ENCODE measurements around the gene VMAC.

VMAC gene

GRCh38 chr19:5907241-5907640 lies 2.6 kb downstream of the VMAC start:
- no peak for DNase-seq

- no peak for DNase-seq
Measured at GRCh38 chr19:5908773-5909442, 4.2 kb downstream of the VMAC start.

GRCh38 chr19:5910638-5910907 lies 5.9 kb downstream of the VMAC start:
- DNase-seq: no peak

- DNase-seq: no peak
Measured at GRCh38 chr19:5911366-5911765, 6.7 kb downstream of the VMAC start.

GRCh38 chr19:5913739-5914357 lies 9.2 kb downstream of the VMAC start, which contains the start of gene CAPS:
Gene CAPS (plus strand): TSS chr19:5914254. CDS start chr19:5914407, 153 bp downstream.
- no peak for DNase-seq

- no peak for DNase-seq
Measured at GRCh38 chr19:5914358-5914774, 9.7 kb downstream of the VMAC start.

GRCh38 chr19:5914946-5915781 lies 10.5 kb downstream of the VMAC start:
- no peak for DNase-seq

- DNase-seq: no peak
Measured at GRCh38 chr19:5915782-5916165, 11.1 kb downstream of the VMAC start.

- DNase-seq: no peak
Measured at GRCh38 chr19:5916181-5916708, 11.6 kb downstream of the VMAC start.

GRCh38 chr19:5917431-5918107 lies 12.9 kb downstream of the VMAC start:
- no peak for DNase-seq

- no peak for DNase-seq
Measured at GRCh38 chr19:5918463-5919079, 13.9 kb downstream of the VMAC start.

GRCh38 chr19:5921516-5922160 lies 17.0 kb downstream of the VMAC start:
- no peak for DNase-seq

- DNase-seq: no peak
Measured at GRCh38 chr19:5922161-5922545, 17.5 kb downstream of the VMAC start.

- no peak for DNase-seq
Measured at GRCh38 chr19:5923356-5923755, 18.7 kb downstream of the VMAC start.

GRCh38 chr19:5925830-5926427 lies 21.3 kb downstream of the VMAC start:
- DNase-seq: no peak

GRCh38 chr19:5926641-5927440 lies 22.2 kb downstream of the VMAC start:
- no peak for DNase-seq

- DNase-seq: no peak
Measured at GRCh38 chr19:5927441-5927821, 22.8 kb downstream of the VMAC start.

GRCh38 chr19:5929179-5929578 lies 24.5 kb downstream of the VMAC start:
- no peak for DNase-seq

- no peak for DNase-seq
Measured at GRCh38 chr19:5929625-5930024, 25.0 kb downstream of the VMAC start.

- DNase-seq: no peak
Measured at GRCh38 chr19:5931251-5931650, 26.6 kb downstream of the VMAC start.

- no peak for DNase-seq
Measured at GRCh38 chr19:5932146-5932545, 27.5 kb downstream of the VMAC start.
